Measurements from ENCODE around the gene DDX1. TPM values are rescaled to one million over a fixed set of nuclear protein-coding genes. Genes with fewer than 3 reads are reported as not detected.
A peak's percentile ranks its signal among the peaks of the same experiment; 100 is the strongest.

The DDX1 gene
- total and polyA plus RNA-seq, 9 of the 15 experiments (the other 6 are each of a cell fraction or from before 2014, with no cell fraction given), result 116 to 277 (median 232) TPM

GRCh38 chr2:15561574-15562344 lies 29.9 kb upstream of the DDX1 start (continued):
- TF ChIP-seq MGA (IDR thresholded peaks at IDR 0.05) (no peak), NCOA2 (IDR thresholded peaks at IDR 0.05; ENCODE audit: partially characterized antibody in 2 of 2) (no peak), SFPQ (IDR thresholded peaks at IDR 0.05; ENCODE audit: low read depth, low read length) (no peak), MTA1 (IDR thresholded peaks at IDR 0.05; ENCODE audit: borderline replicate concordance) (peak; percentile 93), ZNF174 (CRISPR knock-in tag; IDR thresholded peaks at IDR 0.05) (no peak), PTRF (tag; IDR thresholded peaks at IDR 0.05) (0 out of 2 replicates have a peak, but pooled peaks have one; percentile 31), KLF13 (tag; IDR thresholded peaks at IDR 0.05; ENCODE audit: borderline replicate concordance, low read depth) (no peak), ZNF140 (CRISPR knock-in tag; IDR thresholded peaks at IDR 0.05) (no peak), ARID1B (IDR thresholded peaks at IDR 0.05) (peak; percentile 59), BMI1 (IDR thresholded peaks at IDR 0.05; ENCODE audit: low read length) (no peak), ZNF316 (IDR thresholded peaks at IDR 0.05) (peak; percentile 22; the same call in 1 of the 2 replicates), NR3C1 (CRISPR knock-in tag; IDR thresholded peaks at IDR 0.05) (no peak), GATAD2A (IDR thresholded peaks at IDR 0.05) (no peak), TAF1 (IDR thresholded peaks at IDR 0.05; ENCODE audit: control insufficient read depth, extremely low read depth, insufficient read depth, low read length, severe bottlenecking) (peak; percentile 60), ZNF212 (CRISPR knock-in tag; IDR thresholded peaks at IDR 0.05) (no peak), ZBTB17 (CRISPR knock-in tag; IDR thresholded peaks at IDR 0.05) (no peak)

All from K562 (cell line).